ENCODE measurements around the gene DNPEP.
A peak's percentile ranks its signal among the peaks of the same experiment; 100 is the strongest.
"Not testable (repeated sequence)": the region's sequence is repeated elsewhere in the genome, so short reads cannot be mapped to it uniquely, and the experiment has no call there.

The DNPEP gene

DNA sequence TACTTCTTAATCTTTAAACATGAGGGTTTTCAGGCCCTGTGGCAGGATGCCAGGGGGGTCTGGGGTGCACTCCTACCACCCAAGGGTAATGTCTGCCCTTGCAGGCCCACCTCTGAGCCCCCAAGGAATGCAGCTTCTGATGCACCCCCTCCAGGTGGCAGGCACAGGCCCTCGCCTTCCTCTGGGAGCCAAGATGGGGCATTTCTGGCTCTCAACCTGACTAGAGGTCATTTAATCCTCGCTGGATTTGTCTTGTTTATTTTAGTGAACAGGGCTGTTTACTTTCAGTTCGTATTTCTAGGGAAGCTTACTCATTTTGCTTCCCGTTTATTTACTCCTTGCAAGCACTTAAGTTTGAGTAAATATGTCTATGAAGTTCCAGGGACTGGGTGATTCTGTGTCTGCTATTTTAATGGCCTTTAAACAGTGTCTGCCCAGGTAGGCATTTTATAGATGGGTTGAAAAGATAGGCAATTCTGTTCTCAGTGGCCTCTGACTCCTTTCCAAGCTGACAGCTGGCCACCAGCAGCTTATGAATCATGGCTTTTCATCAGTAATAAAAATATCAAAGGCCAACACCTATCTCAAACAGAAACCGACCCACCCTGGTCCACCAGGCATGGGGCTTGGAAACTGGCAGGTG lies 11.1 kb upstream of the DNPEP start:
- no peak for DNase-seq

DNA sequence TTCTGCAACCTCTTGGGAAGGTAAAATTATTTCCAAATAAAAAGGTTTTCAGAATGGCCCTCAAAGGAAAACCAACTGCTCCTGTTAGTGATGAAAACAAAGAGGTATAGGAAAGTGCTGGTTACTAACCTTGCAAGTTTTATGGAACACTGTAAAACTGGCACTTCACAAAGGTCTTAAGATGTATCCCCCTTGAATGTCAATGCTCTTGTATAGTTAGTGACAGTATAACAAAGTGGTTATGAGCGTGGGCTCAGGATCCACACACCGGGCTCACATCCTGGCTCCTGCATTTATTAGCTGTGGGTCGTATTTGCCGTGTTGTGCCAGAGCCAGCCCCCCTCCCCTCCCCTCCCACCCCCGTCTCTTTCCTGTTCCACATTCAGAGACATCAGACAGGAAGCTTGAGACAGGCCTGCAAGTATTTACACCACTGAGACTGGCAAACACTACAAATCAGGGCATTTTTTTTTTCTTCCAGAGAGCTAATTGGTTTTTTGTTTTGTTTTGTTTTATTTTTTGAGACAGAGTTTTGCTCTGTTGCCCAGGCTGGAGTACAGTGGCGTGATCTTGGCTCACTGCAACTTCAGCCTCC lies 9.2 kb upstream of the DNPEP start:
- no peak for DNase-seq

- no peak for DNase-seq
Measured at GRCh38 chr2:219395609-219396008, 7.9 kb upstream of the DNPEP start.

DNA sequence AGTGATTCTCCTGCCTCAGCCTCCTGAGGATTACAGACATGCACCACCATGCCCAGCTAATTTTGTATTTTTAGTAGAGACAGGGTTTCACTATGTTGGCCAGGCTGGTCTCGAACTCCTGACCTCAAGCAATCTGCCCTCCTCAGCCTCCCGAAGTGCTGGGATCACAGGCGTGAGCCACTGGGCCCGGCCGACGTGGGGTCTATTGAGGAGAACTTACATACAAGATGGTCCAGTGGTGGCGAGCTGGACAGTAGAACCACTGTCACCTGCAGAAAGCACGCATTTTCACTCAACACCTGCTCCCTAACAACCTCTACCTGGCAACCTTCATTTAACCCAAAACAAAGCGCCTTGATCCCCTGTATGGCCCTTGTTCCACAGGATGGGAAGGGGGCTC lies 7.3 kb upstream of the DNPEP start:
- not testable (repeated sequence) for DNase-seq

GRCh38 chr2:219392754-219393153 lies 5.0 kb upstream of the DNPEP start:
- no peak for DNase-seq

GRCh38 chr2:219388907-219389156 lies 1.1 kb upstream of the DNPEP start:
- DNase-seq = no peak

- DNase-seq = peak; percentile 98
Measured at GRCh38 chr2:219388121-219388906, 602 bp upstream of the DNPEP start.

DNA sequence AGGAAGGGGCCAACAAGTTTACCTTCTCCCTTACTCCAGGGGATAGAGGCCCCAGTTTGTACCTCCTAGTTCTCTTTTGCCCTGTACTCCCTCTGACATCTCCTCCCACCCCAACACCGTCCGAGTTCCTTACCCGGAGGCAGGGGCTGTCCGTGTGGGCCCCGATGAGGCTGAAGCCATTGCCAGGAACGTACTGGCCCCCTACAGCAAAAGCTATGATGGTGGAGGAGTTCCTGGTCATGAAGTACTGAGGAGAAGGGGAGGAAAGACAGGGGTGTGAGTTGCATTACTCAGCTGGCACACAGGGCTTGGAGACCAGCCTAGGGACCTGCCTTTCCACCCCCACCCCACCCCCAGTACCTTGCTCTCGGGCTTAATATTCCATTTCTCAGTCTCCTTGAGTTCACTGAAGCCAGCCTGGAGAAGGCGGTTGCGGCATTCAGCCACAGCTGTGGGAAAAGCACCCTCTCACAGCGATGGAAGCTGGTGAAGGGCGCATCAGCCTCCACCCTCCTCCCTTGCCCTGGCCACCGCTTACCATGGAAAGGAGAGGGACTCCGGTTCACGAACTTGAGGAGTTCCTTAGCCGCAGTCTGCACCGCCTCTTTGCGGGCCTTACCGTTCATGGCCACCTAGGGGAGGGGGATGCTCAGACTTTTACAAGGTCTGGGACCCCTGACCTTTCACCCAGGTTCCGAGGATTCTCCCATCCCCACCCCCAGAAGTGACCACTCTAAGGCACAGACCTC lies 1.0 kb downstream of the DNPEP start:
- peak; percentile 34 for DNase-seq

DNA sequence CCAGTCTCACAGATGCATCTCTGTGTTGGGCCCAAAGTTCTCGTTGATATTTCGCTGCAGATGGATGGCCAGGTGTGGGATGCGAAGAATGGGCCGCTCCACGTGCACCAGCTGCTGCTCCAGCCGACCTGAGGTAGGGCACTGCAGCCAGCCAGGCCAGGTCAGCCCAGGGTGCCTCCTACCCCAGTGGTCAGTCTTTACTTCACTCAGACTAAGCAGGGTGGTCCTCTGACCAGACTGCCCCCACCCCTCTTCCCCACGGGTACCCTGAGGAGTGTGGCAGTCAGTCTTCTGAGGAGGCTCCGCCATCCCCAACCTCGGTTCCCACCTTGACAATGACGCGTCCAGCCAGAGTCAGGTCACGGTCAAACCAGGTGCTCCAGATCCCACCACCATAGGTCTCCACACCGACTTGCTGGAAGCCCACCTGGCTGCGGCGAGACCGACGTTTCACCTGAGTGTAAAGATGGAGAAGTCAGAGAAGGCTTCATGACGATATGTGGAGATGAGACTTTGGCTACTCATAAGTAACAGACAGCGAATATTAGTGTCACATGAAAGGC lies 1.7 kb downstream of the DNPEP start:
- no peak for DNase-seq

DNA sequence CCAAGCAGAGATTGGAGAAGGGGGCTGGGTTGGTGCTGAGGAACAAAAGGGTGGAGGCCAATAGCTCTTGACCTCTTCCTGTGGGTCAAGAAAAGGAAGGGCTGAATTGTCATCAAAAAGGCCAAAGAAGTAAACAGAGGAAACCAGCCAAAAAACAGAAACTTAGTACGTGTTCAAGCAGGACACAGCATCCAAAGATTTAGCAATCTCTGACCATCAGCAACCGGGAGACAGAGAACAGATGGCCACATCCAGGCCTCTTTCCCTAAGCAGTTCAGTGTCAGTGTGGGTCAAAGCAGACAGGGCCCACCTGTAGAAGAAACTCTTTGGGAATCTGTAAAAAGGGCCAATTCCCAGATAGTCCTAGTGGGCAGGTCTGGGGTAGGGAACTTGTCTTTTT lies 2.9 kb downstream of the DNPEP start:
- no peak for DNase-seq

- DNase-seq = no peak
Measured at GRCh38 chr2:219384083-219384713, 3.5 kb downstream of the DNPEP start.

GRCh38 chr2:219381448-219381847 lies 6.3 kb downstream of the DNPEP start:
- no peak for DNase-seq

DNA sequence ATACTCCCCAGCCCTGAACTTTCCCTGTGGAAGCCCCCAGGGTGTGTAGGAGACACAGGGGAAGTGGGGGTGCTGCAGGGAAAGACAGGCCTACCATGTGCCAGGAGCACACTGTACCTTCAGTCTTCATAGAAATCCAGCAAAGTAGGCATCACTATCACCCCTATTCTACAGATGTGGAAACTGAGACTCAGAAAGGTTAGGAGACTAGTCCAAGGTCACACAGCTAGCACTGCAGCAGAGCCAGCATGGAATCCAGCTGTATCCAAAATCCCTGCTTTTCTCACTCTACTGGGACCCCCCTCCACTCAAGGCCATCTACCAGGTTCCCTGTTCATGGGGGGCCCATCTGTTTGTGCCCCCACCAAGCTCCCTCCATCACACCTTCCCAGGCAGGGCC lies 6.8 kb downstream of the DNPEP start:
- DNase-seq = no peak

GRCh38 chr2:219378163-219378851 lies 9.4 kb downstream of the DNPEP start:
- DNase-seq = no peak

DNA sequence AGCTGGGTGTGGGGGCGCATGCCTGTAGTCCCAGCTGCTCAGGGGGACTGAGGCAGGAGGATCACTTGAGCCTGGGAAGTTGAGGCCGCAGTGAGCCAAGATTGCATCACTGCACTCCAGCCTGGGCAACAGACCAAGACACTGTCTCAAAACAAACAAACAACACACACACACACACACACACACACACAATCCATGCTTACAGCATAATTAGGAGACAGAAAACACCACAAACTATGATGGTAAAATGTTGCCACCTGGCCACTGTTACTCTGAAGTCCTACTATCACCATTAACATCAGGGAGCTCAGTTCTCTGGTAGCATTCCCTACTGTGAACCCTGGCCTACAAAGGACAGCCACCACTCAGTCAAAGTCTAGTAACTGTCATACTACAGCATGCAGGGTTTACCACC lies 18.3 kb downstream of the DNPEP start:
- DNase-seq = no peak

GRCh38 chr2:219368690-219369191 lies 19.0 kb downstream of the DNPEP start:
- no peak for DNase-seq

DNA sequence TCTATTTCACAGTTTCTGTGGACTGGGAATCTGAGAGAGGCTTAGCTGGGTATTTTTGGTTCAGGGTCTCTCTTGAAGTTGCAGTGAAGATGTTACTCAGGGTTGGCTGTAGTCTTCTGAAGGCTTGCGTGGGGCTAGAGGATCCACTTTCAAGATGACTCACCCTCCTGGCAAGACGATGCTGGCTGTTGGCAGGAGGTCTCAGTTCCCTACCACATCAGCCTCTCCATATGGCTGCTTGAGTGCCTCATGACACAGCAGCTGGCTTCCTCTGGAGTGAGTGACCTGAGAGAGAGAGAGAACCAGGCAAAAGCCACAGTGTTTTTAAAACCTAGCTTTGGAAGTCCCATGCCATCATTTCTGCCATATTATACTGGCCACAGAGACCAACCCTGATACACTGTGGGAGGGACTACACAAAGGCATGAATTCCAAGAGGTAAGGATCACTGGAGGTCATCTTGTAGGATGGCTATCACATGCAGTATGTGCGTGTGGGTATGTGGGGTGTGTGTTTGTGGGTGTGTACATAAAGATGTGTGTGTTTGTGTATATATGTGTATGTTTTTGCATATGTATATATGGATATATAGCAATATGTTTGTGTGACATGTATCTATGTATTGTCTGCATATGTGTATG lies 25.1 kb downstream of the DNPEP start:
- DNase-seq = peak; percentile 61

GRCh38 chr2:219362072-219362471 lies 25.6 kb downstream of the DNPEP start:
- no peak for DNase-seq

- DNase-seq = no peak
Measured at GRCh38 chr2:219358170-219359075, 29.3 kb downstream of the DNPEP start.

GRCh38 chr2:219356834-219357233 lies 30.9 kb downstream of the DNPEP start:
- peak; percentile 78 for DNase-seq
